ENCODE data around the gene DPYD. TPM values are rescaled to one million over a fixed set of nuclear protein-coding genes. Genes with fewer than 3 reads are reported as not detected.
A peak's percentile ranks its signal among the peaks of the same experiment; 100 is the strongest.

DPYD gene
- total RNA-seq, 1 donor from 2014 or later = 8.8 TPM

- TF ChIP-seq EZH2 (IDR thresholded peaks at IDR 0.05; ENCODE audit: insufficient read depth, low read length) (no peak), CTCF (IDR thresholded peaks at IDR 0.05; ENCODE audit: insufficient read depth, low read depth, low read length) (no peak)
- Histone ChIP-seq H3K4me1 (ENCODE audit: insufficient read depth, low read length) (no peaks in the 10 kb centered on the region), H3K9ac (ENCODE audit: low read length) (no peak overlapping the region), H3K27me3 (ENCODE audit: insufficient read depth, low read length) (no peaks in the 10 kb centered on the region), H3K27ac (ENCODE audit: low read depth, low read length) (no peak overlapping the region), H2AFZ (ENCODE audit: low read depth, low read length) (no peak overlapping the region), H3K4me3 (ENCODE audit: insufficient read depth, low read depth, low read length) (no peak overlapping the region), H3K79me2 (ENCODE audit: insufficient read depth, low read length) (no peaks in the 10 kb centered on the region), H4K20me1 (ENCODE audit: insufficient read depth, low read length) (no peaks in the 10 kb centered on the region), H3K36me3 (ENCODE audit: insufficient read depth, low read length) (no peaks in the 10 kb centered on the region), H3K9me3 (ENCODE audit: insufficient read depth, low read depth, low read length) (no peaks in the 10 kb centered on the region), H3K4me2 (ENCODE audit: low read length) (no peak overlapping the region)
- Mint-ChIP-seq H3K4me3 (ENCODE audit: unreplicated experiment) (no peak overlapping the region), H3K36me3 (ENCODE audit: low read depth, unreplicated experiment) (no peaks in the 10 kb centered on the region), H3K4me1 (ENCODE audit: low read depth, unreplicated experiment) (no peaks in the 10 kb centered on the region), H3K27ac (ENCODE audit: unreplicated experiment) (no peak overlapping the region), H3K9me3 (ENCODE audit: unreplicated experiment) (no peaks in the 10 kb centered on the region), H3K27me3 (ENCODE audit: low read depth, unreplicated experiment) (no peaks in the 10 kb centered on the region)
- DNase-seq (ENCODE audit: low read depth) (no peak), FAIRE-seq (no peak)
Observed at GRCh38 chr1:97307568-97307967, 613.3 kb downstream of the DPYD start.

- no peaks in the 10 kb centered on the region for H3K36me3 Mint-ChIP-seq (ENCODE audit: low read depth, unreplicated experiment)
- Histone ChIP-seq H3K36me3 (ENCODE audit: insufficient read depth, low read length) (no peaks in the 10 kb centered on the region), H3K9me3 (ENCODE audit: insufficient read depth, low read depth, low read length) (no peaks in the 10 kb centered on the region), H3K4me3 (ENCODE audit: insufficient read depth, low read depth, low read length) (no peak overlapping the region), H3K4me1 (ENCODE audit: insufficient read depth, low read length) (no peaks in the 10 kb centered on the region), H3K79me2 (ENCODE audit: insufficient read depth, low read length) (no peaks in the 10 kb centered on the region), H3K4me2 (ENCODE audit: low read length) (no peak overlapping the region), H3K9ac (ENCODE audit: low read length) (no peak overlapping the region), H2AFZ (ENCODE audit: low read depth, low read length) (no peak overlapping the region), H3K27ac (ENCODE audit: low read depth, low read length) (no peak overlapping the region), H4K20me1 (ENCODE audit: insufficient read depth, low read length) (no peaks in the 10 kb centered on the region), H3K27me3 (ENCODE audit: insufficient read depth, low read length) (no peaks in the 10 kb centered on the region)
- H3K27me3 Mint-ChIP-seq (ENCODE audit: low read depth, unreplicated experiment) = no peaks in the 10 kb centered on the region
- no peak overlapping the region for H3K4me3 Mint-ChIP-seq (ENCODE audit: unreplicated experiment)
- H3K4me1 Mint-ChIP-seq (ENCODE audit: low read depth, unreplicated experiment) = no peaks in the 10 kb centered on the region
- FAIRE-seq (peak; percentile 39), DNase-seq (ENCODE audit: low read depth) (peak; percentile 77)
- no peak overlapping the region for H3K27ac Mint-ChIP-seq (ENCODE audit: unreplicated experiment)
- TF ChIP-seq CTCF (IDR thresholded peaks at IDR 0.05; ENCODE audit: insufficient read depth, low read depth, low read length) = no peak
- no peak for TF ChIP-seq EZH2 (IDR thresholded peaks at IDR 0.05; ENCODE audit: insufficient read depth, low read length)
- no peaks in the 10 kb centered on the region for H3K9me3 Mint-ChIP-seq (ENCODE audit: unreplicated experiment)
Observed at GRCh38 chr1:97307151-97307550, 613.7 kb downstream of the DPYD start.

- H3K27ac Mint-ChIP-seq (ENCODE audit: unreplicated experiment) = no peak overlapping the region
- Histone ChIP-seq H3K9me3 (ENCODE audit: insufficient read depth, low read depth, low read length) (no peaks in the 10 kb centered on the region), H3K9ac (ENCODE audit: low read length) (no peak overlapping the region), H2AFZ (ENCODE audit: low read depth, low read length) (no peak overlapping the region), H3K36me3 (ENCODE audit: insufficient read depth, low read length) (no peaks in the 10 kb centered on the region), H3K4me2 (ENCODE audit: low read length) (no peak overlapping the region), H3K4me1 (ENCODE audit: insufficient read depth, low read length) (no peaks in the 10 kb centered on the region), H3K4me3 (ENCODE audit: insufficient read depth, low read depth, low read length) (no peak overlapping the region), H4K20me1 (ENCODE audit: insufficient read depth, low read length) (no peaks in the 10 kb centered on the region), H3K79me2 (ENCODE audit: insufficient read depth, low read length) (no peaks in the 10 kb centered on the region), H3K27me3 (ENCODE audit: insufficient read depth, low read length) (no peaks in the 10 kb centered on the region), H3K27ac (ENCODE audit: low read depth, low read length) (no peak overlapping the region)
- no peaks in the 10 kb centered on the region for H3K4me1 Mint-ChIP-seq (ENCODE audit: low read depth, unreplicated experiment)
- FAIRE-seq = no peak
- TF ChIP-seq CTCF (IDR thresholded peaks at IDR 0.05; ENCODE audit: insufficient read depth, low read depth, low read length) (no peak), EZH2 (IDR thresholded peaks at IDR 0.05; ENCODE audit: insufficient read depth, low read length) (no peak)
- DNase-seq (ENCODE audit: low read depth) = no peak
- H3K4me3 Mint-ChIP-seq (ENCODE audit: unreplicated experiment) = no peak overlapping the region
- H3K9me3 Mint-ChIP-seq (ENCODE audit: unreplicated experiment) = no peaks in the 10 kb centered on the region
- H3K36me3 Mint-ChIP-seq (ENCODE audit: low read depth, unreplicated experiment) = no peaks in the 10 kb centered on the region
- H3K27me3 Mint-ChIP-seq (ENCODE audit: low read depth, unreplicated experiment) = no peaks in the 10 kb centered on the region
Observed at GRCh38 chr1:97306504-97306903, 614.3 kb downstream of the DPYD start.

Measured in astrocyte (in vitro differentiated cells and primary cell).